Measurements from ENCODE around the gene TKT. TPM values are rescaled to one million over a fixed set of nuclear protein-coding genes. Genes with fewer than 3 reads are reported as not detected.

TKT gene
- total RNA-seq, 1 experiment from 2014 or later: 650 TPM

DNA sequence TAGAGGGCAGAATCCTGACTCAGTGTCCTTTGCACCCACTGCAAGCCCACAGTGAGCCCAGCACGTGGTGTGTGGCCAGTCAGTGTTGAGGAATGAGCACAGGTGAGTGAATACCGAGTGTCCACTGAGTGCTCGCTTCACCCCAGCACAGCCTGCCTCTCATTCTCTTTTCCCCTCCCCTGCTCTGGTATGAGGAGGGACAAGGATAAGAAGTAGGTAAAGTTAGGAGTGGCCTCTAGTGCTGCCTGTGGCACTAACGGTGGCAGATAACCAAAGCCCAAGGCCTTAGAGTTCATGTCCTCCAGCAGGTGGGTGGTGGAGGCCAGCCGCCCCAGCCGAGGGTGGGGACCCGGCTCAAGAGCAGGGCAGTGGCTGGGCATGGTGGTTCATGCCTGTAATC is 56.8 kb downstream of the TKT start:
- TF ChIP-seq CTCF (conservative IDR thresholded peaks at IDR 0.05): no peak
- Histone ChIP-seq H2BK12ac (ENCODE audit: insufficient read length, low read depth, low read length) (no peak overlapping the region), H2BK120ac (ENCODE audit: low read depth, low read length, poor library complexity, severe bottlenecking) (no peak overlapping the region), H4K91ac (ENCODE audit: insufficient read length, low read depth, low read length) (no peak overlapping the region), H3K14ac (ENCODE audit: insufficient read depth, low read length) (no peak overlapping the region), H4K8ac (replicated peaks; ENCODE audit: insufficient read length, low read depth, low read length) (no peak overlapping the region), H3K27me3 (ENCODE audit: insufficient read depth, low read length) (no peaks in the 10 kb centered on the region), H3K56ac (ENCODE audit: insufficient read length, low read depth, low read length) (no peak overlapping the region), H2AK5ac (ENCODE audit: insufficient read length, low read length) (no peak overlapping the region), H4K5ac (ENCODE audit: insufficient read length, low read depth, low read length) (no peak overlapping the region), H3K27ac (ENCODE audit: insufficient read length, low read depth, low read length) (no peak overlapping the region), H3K79me1 (ENCODE audit: insufficient read depth, low read depth, low read length, poor library complexity, severe bottlenecking) (no peaks in the 10 kb centered on the region), H3K79me2 (ENCODE audit: insufficient read depth, low read length) (no peaks in the 10 kb centered on the region), H4K20me1 (ENCODE audit: control insufficient read depth, insufficient read depth, insufficient read length) (no peaks in the 10 kb centered on the region), H3K23me2 (ENCODE audit: insufficient read length, low read depth, low read length, poor library complexity, severe bottlenecking) (no peaks in the 10 kb centered on the region), H3K9ac (ENCODE audit: extremely low read depth, insufficient read length, low read length) (no peak overlapping the region), H3K23ac (ENCODE audit: insufficient read length, low read depth, low read length) (no peak overlapping the region), H3K4me2 (ENCODE audit: insufficient read depth, insufficient read length, low read length) (no peak overlapping the region), H2BK15ac (ENCODE audit: low read depth, low read length) (no peak overlapping the region), H3T11ph (ENCODE audit: low read length) (no peak overlapping the region), H2BK5ac (ENCODE audit: insufficient read length, low read length) (no peak overlapping the region), H3K9me3 (ENCODE audit: control insufficient read depth, low read depth, low read length) (no peaks in the 10 kb centered on the region), H3K4me1 (ENCODE audit: insufficient read depth, low read length) (no peaks in the 10 kb centered on the region; the same call in 1 of the 2 replicates), H2BK20ac (ENCODE audit: low read depth, low read length, poor library complexity, severe bottlenecking) (no peak overlapping the region), H3K4ac (ENCODE audit: low read depth, low read length) (no peak overlapping the region), H3K18ac (ENCODE audit: insufficient read length, low read depth, low read length) (no peak overlapping the region), H2AFZ (ENCODE audit: low read length) (no peak overlapping the region)
- Mint-ChIP-seq H3K27me3 (ENCODE audit: low read depth) (peaks cover 6% of the 10 kb centered on the region), H3K4me1 (peaks cover 9 to 21% of the 10 kb centered on the region in 2 experiments), H3K9me3 (peaks cover 0 to 3% of the 10 kb centered on the region in 2 experiments; a peak in 2 of 5 replicates), H3K4me3 (no peak overlapping the region), H3K27ac (no peak overlapping the region), H3K36me3 (ENCODE audit: insufficient read depth in 1 of 3, low read depth in 3 of 3) (peaks cover 0 to 4% (median 0%) of the 10 kb centered on the region in 3 experiments; a peak in 1 of 7 replicates)
- no peak for DNase-seq
- WGBS (ENCODE audit: extremely low coverage, insufficient read length, low lambda C conversion rate): no CpG with 5 or more reads among the region's 7 CpGs
